Lower leg skin (tissue), 4 donors: ENCODE measurements around the gene STH. TPM values are rescaled to one million over a fixed set of nuclear protein-coding genes. Genes with fewer than 3 reads are reported as not detected.

Experiments
- DNase-seq, 2 donors: peaks; one replicate each; pipeline ENCODE4 v3.0.0-alpha.2; 2019; ENCODE audit warnings: low spot score in 2 of 2
- H3K4me3 ChIP-seq: fragments of 200-600 bp; sonication (generic); 2 replicates; pipeline ENCODE4 v1.5.1; 2017; ENCODE audit warnings: mild to moderate bottlenecking, low read depth; ENCODE audit not compliant: poor library complexity, severe bottlenecking
- CTCF ChIP-seq, 3 donors: fragments of 450-650 bp; IDR thresholded peaks; one replicate each; pipeline ENCODE4 v1.5.1; 2016; ENCODE audit warnings: antibody characterized with exemption in 3 of 3, mild to moderate bottlenecking in 3 of 3, moderate library complexity in 2 of 3
- POLR2A ChIP-seq, 2 donors: fragments of 450-650 bp; IDR thresholded peaks; one replicate each; pipeline ENCODE4 v1.6.1; 2016 to 2017; ENCODE audit warnings: antibody characterized with exemption in 2 of 2, mild to moderate bottlenecking in 1 of 2, moderate library complexity in 1 of 2
- WGBS, 2 donors: methylation state at CpG; one replicate each; pipeline ENCODE4 v1.1.5; 2018; 5-methylcytosine and 5-hydroxymethylcytosine counted together
- intact Hi-C: fragments of 100-400 bp; cut with DNase I; formaldehyde crosslinking; loops from one replicate; pipeline ENCODE4 v1.15.0; 2023; ENCODE audit warnings: low total_unique reads
- total RNA-seq, 4 donors: library from RNA; depleted of rRNA; stranded (reverse); fragments of >200 nt; gene quantifications; one replicate each; pipeline ENCODE4 v1.1.0, GENCODE V29; 2016

The STH gene
- total RNA-seq, 4 donors from 2014 or later: not detected

GRCh38 chr17:46027976-46028325 is 28.9 kb downstream of the STH start:
- WGBS, 2 donors: 80 to 82% methylated on average over 4 of the region's 4 CpGs
- intact Hi-C loops: no loop called here
- H3K4me3 ChIP-seq: no peak overlapping the region
- TF ChIP-seq POLR2A (IDR thresholded peaks at IDR 0.05) (no peak), CTCF (IDR thresholded peaks at IDR 0.05) (no peak)
- DNase-seq: no peak

- 80 to 84% methylated on average over 3 of the region's 3 CpGs for WGBS, 2 donors
- H3K4me3 ChIP-seq: no peak overlapping the region
- DNase-seq: no peak
- no peak for TF ChIP-seq POLR2A (IDR thresholded peaks at IDR 0.05)
- TF ChIP-seq CTCF (IDR thresholded peaks at IDR 0.05): no peak
- intact Hi-C loops: no loop called here
Observed at GRCh38 chr17:46028374-46028773, 29.3 kb downstream of the STH start.

GRCh38 chr17:46028981-46029565 is 30.0 kb downstream of the STH start:
- WGBS, 2 donors: 69 to 76% methylated on average over 4 of the region's 4 CpGs
- intact Hi-C loops: no loop called here
- TF ChIP-seq POLR2A (IDR thresholded peaks at IDR 0.05) (no peak), CTCF (IDR thresholded peaks at IDR 0.05) (no peak)
- H3K4me3 ChIP-seq: no peak overlapping the region
- DNase-seq: no peak

- H3K4me3 ChIP-seq: no peak overlapping the region
- 94 to 97% methylated on average over 6 of the region's 6 CpGs for WGBS, 2 donors
- DNase-seq: no peak
- TF ChIP-seq POLR2A (IDR thresholded peaks at IDR 0.05) (no peak), CTCF (IDR thresholded peaks at IDR 0.05) (no peak)
- intact Hi-C loops: loop anchor here (10.0 kb wide), 1 partner anchor 175 kb away; no protein-coding TSS in a partner anchor
Observed at GRCh38 chr17:46029627-46030026, 30.6 kb downstream of the STH start.

GRCh38 chr17:46030752-46031151 is 31.7 kb downstream of the STH start:
- WGBS, 2 donors: 58 to 72% methylated on average over 3 of the region's 3 CpGs
- DNase-seq: no peak
- no peak for TF ChIP-seq CTCF (IDR thresholded peaks at IDR 0.05)
- no peak for TF ChIP-seq POLR2A (IDR thresholded peaks at IDR 0.05)
- intact Hi-C loops: loop anchor here (10.0 kb wide), 1 partner anchor 174 kb away; no protein-coding TSS in a partner anchor
- H3K4me3 ChIP-seq: no peak overlapping the region

GRCh38 chr17:46031440-46031839 is 32.4 kb downstream of the STH start:
- DNase-seq: no peak
- TF ChIP-seq CTCF (IDR thresholded peaks at IDR 0.05): no peak
- 91 to 95% methylated on average over 15 to 16 of the region's 16 CpGs for WGBS, 2 donors
- intact Hi-C loops: loop anchor here (10.0 kb wide), 1 partner anchor 173 kb away; no protein-coding TSS in a partner anchor
- no peak overlapping the region for H3K4me3 ChIP-seq
